ENCODE results near the gene LONP1.
A peak's percentile ranks its signal among the peaks of the same experiment; 100 is the strongest.

DNA sequence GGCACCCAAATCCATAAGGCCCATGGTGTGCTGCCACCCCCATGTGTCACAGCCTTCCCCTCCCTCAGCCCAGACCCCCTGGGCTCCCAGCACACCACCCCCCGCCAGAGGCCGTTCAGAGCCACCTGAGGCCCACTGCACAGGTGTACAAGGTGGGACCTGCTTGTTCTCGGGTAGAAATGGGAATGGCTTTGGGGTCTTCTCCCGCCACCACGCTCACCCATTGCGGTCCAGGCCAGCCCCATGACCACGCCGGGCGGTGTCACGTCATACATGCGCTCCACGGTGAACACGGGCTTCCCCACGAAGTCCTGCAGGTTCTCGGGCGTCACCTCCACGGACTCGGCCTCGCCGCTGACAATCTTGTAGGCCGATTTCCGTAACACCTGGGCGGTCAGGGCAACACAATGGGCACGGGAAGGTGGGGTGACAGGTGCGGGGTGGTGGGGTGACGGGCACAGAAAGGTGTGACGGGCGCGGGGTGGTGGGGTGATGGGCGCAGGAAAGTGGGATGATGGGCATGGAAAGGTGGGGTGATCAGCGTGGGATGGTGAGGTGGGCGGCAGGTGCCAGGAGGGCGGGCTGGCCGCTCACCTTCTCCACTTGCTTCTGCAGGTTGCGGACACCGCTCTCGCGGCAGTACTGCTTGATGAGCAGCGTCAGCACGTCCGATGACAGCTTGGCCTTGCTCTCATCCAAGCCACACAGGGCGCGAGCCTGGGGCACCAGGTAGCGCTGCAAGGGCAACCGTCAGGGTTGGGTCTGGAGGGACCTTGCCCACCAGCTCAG is 25.6 kb downstream of the LONP1 start:
- TF ChIP-seq TAF1 (IDR thresholded peaks at IDR 0.05; ENCODE audit: borderline replicate concordance, low read depth, low read length) (no peak), POLR2AphosphoS5 (IDR thresholded peaks at IDR 0.05; ENCODE audit: low read depth, low read length) (peak; percentile 66), POLR2A (IDR thresholded peaks at IDR 0.05; ENCODE audit: low read depth, low read length) (no peak)

All from GM12892 (cell line).